GM19238 (cell line): ENCODE results near the gene GATAD2A.

ENCODE experiments used
- DNase-seq: peaks from one replicate; pipeline ENCODE4 v3.0.0; 2011; ENCODE audit warnings: low spot score; ENCODE audit not compliant: insufficient read length

GATAD2A gene

GRCh38 chr19:19488875-19489690 lies 83.6 kb downstream of the GATAD2A start:
- peak; percentile 70 for DNase-seq

GRCh38 chr19:19489804-19490204 lies 84.3 kb downstream of the GATAD2A start:
- DNase-seq: no peak

- peak; percentile 82 for DNase-seq
Observed at GRCh38 chr19:19490214-19490968, 84.9 kb downstream of the GATAD2A start.

- no peak for DNase-seq
Observed at GRCh38 chr19:19491321-19492025, 86.0 kb downstream of the GATAD2A start.

GRCh38 chr19:19492026-19492610 lies 86.6 kb downstream of the GATAD2A start:
- no peak for DNase-seq

GRCh38 chr19:19493841-19494546 lies 88.5 kb downstream of the GATAD2A start:
- DNase-seq: no peak

- no peak for DNase-seq
Observed at GRCh38 chr19:19495614-19496603, 90.4 kb downstream of the GATAD2A start.

- no peak for DNase-seq
Observed at GRCh38 chr19:19498255-19498991, 92.9 kb downstream of the GATAD2A start.

GRCh38 chr19:19499272-19499995 lies 94.0 kb downstream of the GATAD2A start:
- no peak for DNase-seq

GRCh38 chr19:19500975-19501644 lies 95.6 kb downstream of the GATAD2A start:
- DNase-seq: no peak

- no peak for DNase-seq
Observed at GRCh38 chr19:19501798-19502197, 96.3 kb downstream of the GATAD2A start.

GRCh38 chr19:19502281-19502680 lies 96.8 kb downstream of the GATAD2A start:
- no peak for DNase-seq

GRCh38 chr19:19502808-19503602 lies 97.5 kb downstream of the GATAD2A start:
- no peak for DNase-seq

GRCh38 chr19:19504754-19505668 lies 99.5 kb downstream of the GATAD2A start:
- DNase-seq: no peak

- DNase-seq: no peak
Observed at GRCh38 chr19:19505669-19506326, 100.3 kb downstream of the GATAD2A start.
